T-helper 17 cell (primary cell): ENCODE results near the gene COG1. TPM values are rescaled to one million over a fixed set of nuclear protein-coding genes. Genes with fewer than 3 reads are reported as not detected.

Experiments used
- total RNA-seq, 4 donors: library from RNA in 2 of 4; stranded (reverse) in 2 of 4; gene quantifications; one replicate each; pipeline ENCODE4 v1.2.3 and lab custom pipeline; 2022 to 2026

The COG1 gene
- total RNA-seq, 2 donors from 2014 or later, result 64.4 to 70.0 TPM

Other genes starting within 250 kb of the COG1 start
- gene SLC39A11, start 100.4 kb upstream of the COG1 start, total RNA-seq, result 10 to 100 TPM; 23.3 to 32.5 TPM
- gene SSTR2, start 28.0 kb upstream of the COG1 start, total RNA-seq, result not detected
- not detected for gene CPSF4L, start 68.8 kb downstream of the COG1 start, total RNA-seq
- 1 to 10 TPM; 4.0 to 4.1 TPM for gene CDC42EP4, start 118.9 kb downstream of the COG1 start, total RNA-seq